AG04450 (cell line): ENCODE results near the gene SPATA12. TPM values are rescaled to one million over a fixed set of nuclear protein-coding genes. Genes with fewer than 3 reads are reported as not detected.

Experiments
- CTCF ChIA-PET: fragments of 300-600, 350-600 bp; formaldehyde crosslinking; extraction: SDS; loops from one replicate; lab custom pipeline; 2022; ENCODE audit warnings: antibody characterized with exemption, inconsistent platforms; lab: Charles Lee
- POLR2A ChIA-PET: fragments of 350-600 bp; formaldehyde crosslinking; extraction: SDS; loops from one replicate; lab custom pipeline; 2021; ENCODE audit warnings: antibody characterized with exemption, inconsistent platforms; lab: Yijun Ruan, JAX
- DNase-seq: peaks from one replicate; pipeline ENCODE4 v3.0.0-alpha.2; 2011; ENCODE audit warnings: low read depth, low spot score
- H3K27ac ChIP-seq: one replicate; pipeline ENCODE4 v1.5.1; 2012; ENCODE audit warnings: low read depth, low read length, control low read depth
- H3K27me3 ChIP-seq: one replicate; pipeline ENCODE4 v1.6.0; 2012; ENCODE audit warnings: low read length; ENCODE audit not compliant: control insufficient read depth, insufficient read depth
- H3K4me3 ChIP-seq: 2 replicates; pipeline ENCODE4 v1.5.1; 2011; ENCODE audit warnings: mild to moderate bottlenecking, low read depth, low read length, control low read depth
- H3K9me3 ChIP-seq: 2 replicates; pipeline ENCODE4 v1.5.1; 2012; ENCODE audit warnings: low read length; ENCODE audit not compliant: control insufficient read depth, insufficient read depth
- polyA plus RNA-seq: library from polyadenylated mRNA; depleted of rRNA; stranded (reverse); fragments of >200 nt; gene quantifications from 2 replicates; pipeline ENCODE4 v1.2.3, GENCODE V29; 2011
- TF ChIP-seq, protein P1 (sequence below): IDR thresholded peaks from 2 replicates; pipeline ENCODE4 v1.5.1; 2011; ENCODE audit warnings: low read depth, low read length, control low read depth, inconsistent platforms

The SPATA12 gene
- polyA plus RNA-seq, 1 experiment, result not detected

DNA sequence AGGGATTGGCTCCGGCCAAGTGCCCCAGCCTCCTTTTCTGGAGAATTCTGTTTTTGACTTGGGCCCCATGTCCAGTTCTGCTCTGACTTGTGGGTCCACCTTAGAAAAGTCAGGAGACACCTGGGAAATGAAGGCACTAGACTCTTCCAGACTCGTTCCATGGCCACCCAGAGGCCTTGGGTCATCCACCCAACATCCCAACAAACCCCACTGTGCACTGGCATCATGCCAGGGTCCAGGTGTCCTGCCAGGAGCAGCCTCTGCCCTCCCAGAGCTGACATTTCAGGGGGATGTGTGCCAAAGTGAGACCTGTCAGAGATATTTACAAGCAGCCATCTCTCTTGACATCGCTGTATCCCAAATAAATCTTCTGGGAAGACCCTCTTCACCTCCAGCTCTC is 13.2 kb downstream of the SPATA12 start:
- CTCF ChIA-PET, result no interaction called here
- no peak overlapping the region for H3K4me3 ChIP-seq
- peaks cover 8% of the 10 kb centered on the region for H3K27me3 ChIP-seq
- no peaks in the 10 kb centered on the region; the same call in 1 of the 2 replicates for H3K9me3 ChIP-seq
- no peak for DNase-seq
- TF ChIP-seq, protein P1, sequence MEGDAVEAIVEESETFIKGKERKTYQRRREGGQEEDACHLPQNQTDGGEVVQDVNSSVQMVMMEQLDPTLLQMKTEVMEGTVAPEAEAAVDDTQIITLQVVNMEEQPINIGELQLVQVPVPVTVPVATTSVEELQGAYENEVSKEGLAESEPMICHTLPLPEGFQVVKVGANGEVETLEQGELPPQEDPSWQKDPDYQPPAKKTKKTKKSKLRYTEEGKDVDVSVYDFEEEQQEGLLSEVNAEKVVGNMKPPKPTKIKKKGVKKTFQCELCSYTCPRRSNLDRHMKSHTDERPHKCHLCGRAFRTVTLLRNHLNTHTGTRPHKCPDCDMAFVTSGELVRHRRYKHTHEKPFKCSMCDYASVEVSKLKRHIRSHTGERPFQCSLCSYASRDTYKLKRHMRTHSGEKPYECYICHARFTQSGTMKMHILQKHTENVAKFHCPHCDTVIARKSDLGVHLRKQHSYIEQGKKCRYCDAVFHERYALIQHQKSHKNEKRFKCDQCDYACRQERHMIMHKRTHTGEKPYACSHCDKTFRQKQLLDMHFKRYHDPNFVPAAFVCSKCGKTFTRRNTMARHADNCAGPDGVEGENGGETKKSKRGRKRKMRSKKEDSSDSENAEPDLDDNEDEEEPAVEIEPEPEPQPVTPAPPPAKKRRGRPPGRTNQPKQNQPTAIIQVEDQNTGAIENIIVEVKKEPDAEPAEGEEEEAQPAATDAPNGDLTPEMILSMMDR, result no peak
- POLR2A ChIA-PET, result no interaction called here
- H3K27ac ChIP-seq, result no peak overlapping the region

DNA sequence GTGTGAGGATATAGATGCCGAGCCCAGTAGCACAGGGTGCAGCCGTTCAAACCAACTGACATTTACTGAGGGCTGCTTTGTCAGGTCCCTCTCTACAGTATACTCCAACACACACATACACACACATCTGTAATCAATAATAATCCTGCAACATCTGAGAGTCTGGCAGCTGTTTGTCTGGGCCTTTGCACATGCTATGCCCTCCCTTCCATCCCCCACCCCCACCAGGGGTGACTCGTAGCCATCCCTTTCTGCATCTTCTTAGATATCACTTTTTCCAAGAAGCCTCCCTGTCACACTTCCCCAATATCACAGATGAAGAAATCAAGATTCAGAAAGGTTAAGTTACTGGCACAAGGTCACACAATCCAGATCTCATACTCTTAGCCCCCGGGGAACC is 13.7 kb downstream of the SPATA12 start:
- ChIA-PET POLR2A (no interaction called here), CTCF (no interaction called here)
- TF ChIP-seq, protein P1, result no peak
- Histone ChIP-seq H3K27ac (no peak overlapping the region), H3K9me3 (no peaks in the 10 kb centered on the region; the same call in 1 of the 2 replicates), H3K4me3 (no peak overlapping the region), H3K27me3 (peaks cover 10% of the 10 kb centered on the region)
- no peak for DNase-seq

DNA sequence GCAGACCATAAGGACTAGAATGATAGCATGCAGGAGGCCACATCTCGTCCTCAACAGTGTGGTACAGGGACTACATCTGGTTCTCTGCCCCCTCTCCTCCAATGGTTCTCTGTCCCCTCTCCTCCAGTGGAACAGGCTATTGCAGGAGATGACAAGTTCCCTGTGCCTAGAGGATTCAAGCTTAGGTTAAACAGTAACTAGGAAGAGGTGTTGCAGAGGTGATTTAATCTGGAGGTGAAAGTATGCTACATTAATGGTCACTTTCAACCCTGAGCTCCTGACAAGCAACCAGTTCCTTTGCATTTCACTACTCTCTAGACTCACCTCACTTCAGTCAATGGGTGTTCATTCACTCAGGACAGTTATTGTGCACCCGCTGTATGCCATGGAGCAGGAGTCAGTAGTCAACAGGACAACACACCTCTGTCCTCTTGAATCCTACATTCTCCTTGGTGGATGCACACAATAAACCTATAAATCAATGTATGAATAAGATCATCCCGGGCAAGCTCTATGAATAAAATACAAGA is 16.0 kb downstream of the SPATA12 start:
- no peak overlapping the region for H3K4me3 ChIP-seq
- no peak for DNase-seq
- H3K27me3 ChIP-seq, result peaks cover 24% of the 10 kb centered on the region
- ChIA-PET POLR2A (no interaction called here), CTCF (interaction anchor here (0.6 to 1.2 kb wide), 2 partner anchors 46 to 80 kb away, joined by 3 read pairs; no protein-coding TSS in a partner anchor)
- TF ChIP-seq, protein P1, result no peak
- H3K9me3 ChIP-seq, result peaks cover 2% of the 10 kb centered on the region; the same call in 1 of the 2 replicates
- no peak overlapping the region for H3K27ac ChIP-seq

DNA sequence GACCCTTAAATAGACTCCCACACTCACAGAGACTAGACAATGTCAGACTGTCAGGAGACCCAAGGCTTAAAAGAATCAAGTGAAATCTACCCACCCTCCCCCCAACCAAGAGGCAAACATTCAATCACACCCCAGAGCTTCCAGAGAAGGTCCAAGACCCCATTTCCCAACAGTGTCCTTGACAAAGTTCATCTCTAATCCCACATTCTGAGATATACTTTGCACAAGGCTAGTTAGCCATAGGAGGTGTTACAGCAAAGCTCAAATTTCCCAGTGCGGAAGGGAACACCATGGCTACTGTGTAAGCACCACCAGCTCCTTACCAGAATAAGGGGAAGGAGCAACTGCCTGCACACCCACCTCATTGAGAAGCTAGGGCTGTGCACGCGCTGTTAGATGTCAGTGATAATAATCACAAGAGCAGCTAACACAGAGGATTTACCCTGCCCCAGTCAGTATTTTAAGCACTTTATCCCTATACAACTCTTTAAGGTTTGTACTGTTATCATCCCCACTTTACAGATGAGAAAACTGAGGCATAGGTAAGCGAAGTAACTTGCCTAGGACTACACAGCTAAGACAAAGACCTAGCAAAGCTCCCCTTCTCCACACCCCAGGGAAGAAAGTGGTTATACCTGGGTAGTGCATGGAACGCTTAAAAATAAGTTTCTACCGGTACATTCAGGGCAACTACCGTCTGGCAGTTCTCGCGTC is 17.3 kb downstream of the SPATA12 start:
- TF ChIP-seq, protein P1, result no peak
- ChIA-PET CTCF (interaction anchor here (0.6 to 1.4 kb wide), 3 partner anchors 14 to 55 kb away, joined by 3 to 5 read pairs (median 5); no protein-coding TSS in a partner anchor), POLR2A (no interaction called here)
- Histone ChIP-seq H3K4me3 (peak overlapping the region; percentile 70), H3K27me3 (peaks cover 25% of the 10 kb centered on the region), H3K9me3 (peaks cover 2% of the 10 kb centered on the region; the same call in 1 of the 2 replicates), H3K27ac (no peak overlapping the region)
- DNase-seq, result no peak

DNA sequence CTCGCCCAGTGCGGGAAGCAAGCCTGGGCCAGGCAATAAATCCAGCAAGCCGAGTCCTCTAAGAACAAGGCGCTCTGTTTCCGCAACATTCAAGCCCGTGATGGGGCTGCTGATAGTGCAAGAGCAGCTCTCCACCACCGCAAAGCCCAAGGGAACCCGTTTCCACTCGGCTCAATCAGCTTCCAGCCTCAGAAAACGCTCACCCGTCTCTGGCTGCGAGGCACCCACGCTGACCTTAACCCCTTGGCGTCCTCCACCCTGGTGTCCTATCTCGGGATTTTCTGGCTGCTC is 17.8 kb downstream of the SPATA12 start:
- Histone ChIP-seq H3K4me3 (peak overlapping the region; percentile 70), H3K9me3 (peaks cover 2% of the 10 kb centered on the region; the same call in 1 of the 2 replicates), H3K27ac (no peak overlapping the region), H3K27me3 (peaks cover 25% of the 10 kb centered on the region)
- TF ChIP-seq, protein P1, result no peak
- DNase-seq, result no peak
- ChIA-PET CTCF (interaction anchor here (0.7 to 1.4 kb wide), 2 partner anchors 22 to 55 kb away, joined by 5 read pairs; no protein-coding TSS in a partner anchor), POLR2A (no interaction called here)
